Panc1 (cell line): Measurements from ENCODE around the gene RASEF. TPM values are rescaled to one million over a fixed set of nuclear protein-coding genes. Genes with fewer than 3 reads are reported as not detected.

Experiments
- ATAC-seq: fragments of 200-7000 bp; cut with Tn5 transposase; 2 replicates; pipeline ENCODE4 v1.9.1; 2020; ENCODE audit warnings: mild to moderate bottlenecking, moderate library complexity
- BruUV-seq: library from RNA; stranded (reverse); fragments of 400-500 nt; replicated peaks from 2 replicates; lab custom pipeline; 2021; lab: Mats Ljungman, UMichigan
- CTCF ChIA-PET: fragments of 300-600 bp; sonication (Branson Sonifier 250); formaldehyde crosslinking; loops from one replicate; lab custom pipeline; 2022; ENCODE audit warnings: antibody characterized with exemption; lab: Charles Lee
- POLR2A ChIA-PET: fragments of 300-600 bp; sonication (Branson Sonifier 250); formaldehyde crosslinking; loops from one replicate; lab custom pipeline; 2022; ENCODE audit warnings: antibody characterized with exemption; lab: Charles Lee
- DNase-seq: peaks from one replicate; pipeline ENCODE4 v3.0.0-alpha.2; 2010; ENCODE audit warnings: low read depth, low spot score
- H3K27ac ChIP-seq: 2 replicates; pipeline ENCODE4 v1.5.1; 2011; ENCODE audit warnings: mild to moderate bottlenecking, low read length, inconsistent platforms
- H3K27me3 ChIP-seq: fragments of 200-500 bp; sonication (Bioruptor generic); 2 replicates; pipeline ENCODE4 v1.6.0; 2014; ENCODE audit warnings: low read length, inconsistent platforms; ENCODE audit not compliant: control insufficient read depth, insufficient read depth
- H3K36me3 ChIP-seq: fragments of 200-500 bp; sonication (Bioruptor generic); 2 replicates; pipeline ENCODE4 v1.5.1; 2014; ENCODE audit warnings: inconsistent platforms, mild to moderate bottlenecking, low read length, moderate library complexity; ENCODE audit not compliant: control insufficient read depth, insufficient read depth
- H3K4me1 ChIP-seq: 2 replicates; pipeline ENCODE4 v1.5.1; 2011; ENCODE audit warnings: inconsistent platforms, mild to moderate bottlenecking, low read length, moderate library complexity; ENCODE audit not compliant: control insufficient read depth, insufficient read depth
- H3K4me3 ChIP-seq, 2 experiments: 2 replicates each; pipeline ENCODE4 v1.5.1; 2011 to 2012; ENCODE audit warnings: low read depth in 2 of 2, low read length in 2 of 2, mild to moderate bottlenecking in 2 of 2, inconsistent platforms in 1 of 2, moderate library complexity in 1 of 2
- H3K9me3 ChIP-seq: fragments of 200-500 bp; sonication (Bioruptor generic); 2 replicates; pipeline ENCODE4 v1.5.1; 2014; ENCODE audit warnings: low read depth, mild to moderate bottlenecking, inconsistent platforms, low read length, moderate library complexity; ENCODE audit not compliant: control insufficient read depth, insufficient read depth
- POLR2AphosphoS5 ChIP-seq: IDR thresholded peaks from 2 replicates; pipeline ENCODE4 v1.6.1; 2012; ENCODE audit warnings: mild to moderate bottlenecking, low read depth, low read length, moderate library complexity
- SIN3A ChIP-seq: IDR thresholded peaks from 2 replicates; pipeline ENCODE4 v1.6.1; 2012; ENCODE audit warnings: low read depth, mild to moderate bottlenecking, low read length, moderate library complexity, borderline replicate concordance; ENCODE audit not compliant: insufficient read depth
- TCF7L2 ChIP-seq: IDR thresholded peaks from 2 replicates; pipeline ENCODE4 v1.6.1; 2011; ENCODE audit warnings: mild to moderate bottlenecking, low read depth, low read length, inconsistent platforms
- in situ Hi-C: cut with HindIII; loops from 2 replicates; pipeline ENCODE4 v1.10.0; 2016; ENCODE audit warnings: low sequenced_read_pairs, low pct_unique_long_range_greater_than_20kb
- intact Hi-C: fragments of 100-400 bp; cut with micrococcal nuclease; formaldehyde crosslinking; loops from one replicate; pipeline ENCODE4 v1.10.0; 2022; ENCODE audit not compliant: unreplicated experiment
- total RNA-seq: library from RNA; stranded (reverse); gene quantifications from one replicate; pipeline ENCODE4 v1.2.1, GENCODE V29; 2021; ENCODE audit not compliant: unreplicated experiment
- TF ChIP-seq, protein P1 (sequence below): fragments of 450-650 bp; IDR thresholded peaks from 2 replicates; pipeline ENCODE4 v1.5.1; 2017; ENCODE audit warnings: mild to moderate bottlenecking
- TF ChIP-seq, protein P2 (sequence below), 2 experiments: IDR thresholded peaks; 2 replicates each; pipeline ENCODE4 v1.6.1; 2011 to 2012; ENCODE audit warnings: low read depth in 2 of 2, control low read depth in 1 of 2, low read length in 1 of 2, mild to moderate bottlenecking in 1 of 2, moderate library complexity in 1 of 2; ENCODE audit not compliant: insufficient read depth in 1 of 2

RASEF gene
- total RNA-seq, 1 experiment from 2014 or later, result 2.9 TPM

DNA sequence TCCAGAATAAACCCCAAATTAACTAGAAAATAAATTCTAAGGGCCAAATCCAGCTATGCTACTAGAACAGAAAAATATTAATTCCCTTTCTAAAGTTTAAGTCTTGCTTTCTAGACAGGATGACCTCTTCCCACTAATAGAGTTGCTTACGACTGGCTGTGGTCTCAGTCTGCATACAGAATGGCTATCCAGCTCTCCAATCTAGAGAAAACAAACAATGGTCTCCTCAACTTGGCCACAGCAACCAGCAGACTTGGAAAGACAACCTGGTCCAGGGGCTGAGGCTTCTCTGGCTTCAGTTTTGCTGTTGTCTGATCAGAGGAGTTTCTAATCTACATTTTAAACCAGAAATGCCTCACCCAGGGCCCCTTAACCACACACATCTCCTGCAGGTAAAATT lies 28.9 kb downstream of the RASEF start:
- CTCF ChIA-PET, result no interaction called here
- H3K4me3 ChIP-seq, result no peak overlapping the region

DNA sequence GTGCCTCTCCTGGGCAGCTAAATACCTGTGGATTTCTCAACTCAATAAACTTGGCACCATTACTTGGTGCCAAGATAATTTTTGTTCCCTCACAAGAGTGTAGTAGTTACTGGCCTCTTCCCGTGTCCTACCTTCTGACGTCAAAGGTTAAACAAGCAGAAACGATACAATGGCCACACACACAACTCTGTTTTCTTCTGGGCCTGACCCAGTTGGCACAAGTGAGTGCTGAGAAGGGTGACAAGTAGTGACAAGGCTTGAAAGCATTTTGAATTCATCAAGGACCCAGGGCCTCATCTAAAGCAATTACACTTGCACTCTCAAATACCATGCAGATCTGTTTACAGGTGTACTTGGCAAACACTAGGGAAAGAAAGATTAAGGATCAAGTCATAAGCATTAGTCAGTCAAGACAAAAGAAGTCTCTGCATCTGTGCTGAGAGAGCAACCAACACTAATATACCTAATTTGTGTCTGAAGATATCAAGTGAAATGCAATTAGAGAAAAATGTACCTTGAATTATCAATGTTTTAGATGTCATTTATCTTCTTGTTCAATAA lies 30.8 kb downstream of the RASEF start:
- no peak for ATAC-seq
- Histone ChIP-seq H3K27ac (no peak overlapping the region), H3K4me3 (no peak overlapping the region), H3K4me1 (no peaks in the 10 kb centered on the region), H3K9me3 (no peaks in the 10 kb centered on the region), H3K27me3 (no peaks in the 10 kb centered on the region), H3K36me3 (no peaks in the 10 kb centered on the region)
- no peak for DNase-seq
- intact Hi-C loops (no loop called here), in situ Hi-C loops (no loop called here)
- TF ChIP-seq, protein P1, sequence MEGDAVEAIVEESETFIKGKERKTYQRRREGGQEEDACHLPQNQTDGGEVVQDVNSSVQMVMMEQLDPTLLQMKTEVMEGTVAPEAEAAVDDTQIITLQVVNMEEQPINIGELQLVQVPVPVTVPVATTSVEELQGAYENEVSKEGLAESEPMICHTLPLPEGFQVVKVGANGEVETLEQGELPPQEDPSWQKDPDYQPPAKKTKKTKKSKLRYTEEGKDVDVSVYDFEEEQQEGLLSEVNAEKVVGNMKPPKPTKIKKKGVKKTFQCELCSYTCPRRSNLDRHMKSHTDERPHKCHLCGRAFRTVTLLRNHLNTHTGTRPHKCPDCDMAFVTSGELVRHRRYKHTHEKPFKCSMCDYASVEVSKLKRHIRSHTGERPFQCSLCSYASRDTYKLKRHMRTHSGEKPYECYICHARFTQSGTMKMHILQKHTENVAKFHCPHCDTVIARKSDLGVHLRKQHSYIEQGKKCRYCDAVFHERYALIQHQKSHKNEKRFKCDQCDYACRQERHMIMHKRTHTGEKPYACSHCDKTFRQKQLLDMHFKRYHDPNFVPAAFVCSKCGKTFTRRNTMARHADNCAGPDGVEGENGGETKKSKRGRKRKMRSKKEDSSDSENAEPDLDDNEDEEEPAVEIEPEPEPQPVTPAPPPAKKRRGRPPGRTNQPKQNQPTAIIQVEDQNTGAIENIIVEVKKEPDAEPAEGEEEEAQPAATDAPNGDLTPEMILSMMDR, result no peak
- TF ChIP-seq POLR2AphosphoS5, result no peak
- TF ChIP-seq, protein P2, sequence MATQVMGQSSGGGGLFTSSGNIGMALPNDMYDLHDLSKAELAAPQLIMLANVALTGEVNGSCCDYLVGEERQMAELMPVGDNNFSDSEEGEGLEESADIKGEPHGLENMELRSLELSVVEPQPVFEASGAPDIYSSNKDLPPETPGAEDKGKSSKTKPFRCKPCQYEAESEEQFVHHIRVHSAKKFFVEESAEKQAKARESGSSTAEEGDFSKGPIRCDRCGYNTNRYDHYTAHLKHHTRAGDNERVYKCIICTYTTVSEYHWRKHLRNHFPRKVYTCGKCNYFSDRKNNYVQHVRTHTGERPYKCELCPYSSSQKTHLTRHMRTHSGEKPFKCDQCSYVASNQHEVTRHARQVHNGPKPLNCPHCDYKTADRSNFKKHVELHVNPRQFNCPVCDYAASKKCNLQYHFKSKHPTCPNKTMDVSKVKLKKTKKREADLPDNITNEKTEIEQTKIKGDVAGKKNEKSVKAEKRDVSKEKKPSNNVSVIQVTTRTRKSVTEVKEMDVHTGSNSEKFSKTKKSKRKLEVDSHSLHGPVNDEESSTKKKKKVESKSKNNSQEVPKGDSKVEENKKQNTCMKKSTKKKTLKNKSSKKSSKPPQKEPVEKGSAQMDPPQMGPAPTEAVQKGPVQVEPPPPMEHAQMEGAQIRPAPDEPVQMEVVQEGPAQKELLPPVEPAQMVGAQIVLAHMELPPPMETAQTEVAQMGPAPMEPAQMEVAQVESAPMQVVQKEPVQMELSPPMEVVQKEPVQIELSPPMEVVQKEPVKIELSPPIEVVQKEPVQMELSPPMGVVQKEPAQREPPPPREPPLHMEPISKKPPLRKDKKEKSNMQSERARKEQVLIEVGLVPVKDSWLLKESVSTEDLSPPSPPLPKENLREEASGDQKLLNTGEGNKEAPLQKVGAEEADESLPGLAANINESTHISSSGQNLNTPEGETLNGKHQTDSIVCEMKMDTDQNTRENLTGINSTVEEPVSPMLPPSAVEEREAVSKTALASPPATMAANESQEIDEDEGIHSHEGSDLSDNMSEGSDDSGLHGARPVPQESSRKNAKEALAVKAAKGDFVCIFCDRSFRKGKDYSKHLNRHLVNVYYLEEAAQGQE (IDR thresholded peaks at IDR 0.05; ENCODE audit: insufficient read depth in 1 of 2, low read depth in 2 of 2, low read length in 1 of 2), result no peak
- no peak for TF ChIP-seq TCF7L2
- no peak for TF ChIP-seq SIN3A
- BruUV-seq, result no TSS peak
- POLR2A ChIA-PET, result no interaction called here
- CTCF ChIA-PET, result no interaction called here

More for the DNA sequence above, 28.9 kb downstream of the RASEF start:
- H3K4me1 ChIP-seq, result no peaks in the 10 kb centered on the region
- no peaks in the 10 kb centered on the region for H3K36me3 ChIP-seq
- POLR2A ChIA-PET, result no interaction called here
- no peak for TF ChIP-seq POLR2AphosphoS5
- TF ChIP-seq, protein P2 (IDR thresholded peaks at IDR 0.05; ENCODE audit: insufficient read depth in 1 of 2, low read depth in 2 of 2, low read length in 1 of 2), result no peak
- TF ChIP-seq, protein P1, result no peak
- TF ChIP-seq TCF7L2, result no peak
- no peak for TF ChIP-seq SIN3A
- intact Hi-C loops (no loop called here), in situ Hi-C loops (no loop called here)
- no peak overlapping the region for H3K27ac ChIP-seq
- no peaks in the 10 kb centered on the region for H3K9me3 ChIP-seq
- no peaks in the 10 kb centered on the region for H3K27me3 ChIP-seq
- BruUV-seq, result no TSS peak
- ATAC-seq, result no peak
- DNase-seq, result no peak
